OCI-LY3 (cell line): Measurements from ENCODE around the gene PRH2.

ENCODE experiments used
- EZH2phosphoT487 ChIP-seq: fragments of 200-600 bp; shearing (Covaris generic); IDR thresholded peaks from 2 replicates; pipeline ENCODE4 v1.6.1; 2018; ENCODE audit warnings: antibody characterized with exemption, mixed run types, low read depth
- TF ChIP-seq, protein P1 (sequence below): fragments of 200-600, 300-600 bp; sonication (generic); IDR thresholded peaks from 2 replicates; pipeline ENCODE4 v1.5.1; 2014; ENCODE audit warnings: antibody characterized with exemption, low read length, low read depth

DNA sequence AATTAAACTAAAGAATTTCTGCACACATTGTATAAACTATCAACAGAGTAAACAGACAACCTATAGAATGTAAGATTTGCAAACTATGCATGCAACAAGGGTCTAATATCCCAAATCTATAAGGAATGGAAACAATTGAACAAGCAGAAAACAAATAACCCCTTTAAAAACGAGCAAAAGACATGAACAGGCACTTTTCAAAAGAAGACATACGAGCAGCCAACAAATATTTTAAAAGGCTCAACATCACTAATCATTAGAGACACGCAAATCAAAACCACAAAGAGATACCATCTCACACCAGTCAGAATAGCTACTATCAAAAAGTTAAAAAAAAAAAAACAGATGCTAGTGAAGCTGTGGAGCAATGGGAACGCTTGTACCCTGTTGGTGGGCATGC, 24.4 kb upstream of the PRH2 start:
- TF ChIP-seq, protein P1, sequence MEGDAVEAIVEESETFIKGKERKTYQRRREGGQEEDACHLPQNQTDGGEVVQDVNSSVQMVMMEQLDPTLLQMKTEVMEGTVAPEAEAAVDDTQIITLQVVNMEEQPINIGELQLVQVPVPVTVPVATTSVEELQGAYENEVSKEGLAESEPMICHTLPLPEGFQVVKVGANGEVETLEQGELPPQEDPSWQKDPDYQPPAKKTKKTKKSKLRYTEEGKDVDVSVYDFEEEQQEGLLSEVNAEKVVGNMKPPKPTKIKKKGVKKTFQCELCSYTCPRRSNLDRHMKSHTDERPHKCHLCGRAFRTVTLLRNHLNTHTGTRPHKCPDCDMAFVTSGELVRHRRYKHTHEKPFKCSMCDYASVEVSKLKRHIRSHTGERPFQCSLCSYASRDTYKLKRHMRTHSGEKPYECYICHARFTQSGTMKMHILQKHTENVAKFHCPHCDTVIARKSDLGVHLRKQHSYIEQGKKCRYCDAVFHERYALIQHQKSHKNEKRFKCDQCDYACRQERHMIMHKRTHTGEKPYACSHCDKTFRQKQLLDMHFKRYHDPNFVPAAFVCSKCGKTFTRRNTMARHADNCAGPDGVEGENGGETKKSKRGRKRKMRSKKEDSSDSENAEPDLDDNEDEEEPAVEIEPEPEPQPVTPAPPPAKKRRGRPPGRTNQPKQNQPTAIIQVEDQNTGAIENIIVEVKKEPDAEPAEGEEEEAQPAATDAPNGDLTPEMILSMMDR: no peak
- TF ChIP-seq EZH2phosphoT487: no peak
